ENCODE data around the gene UST. TPM values are rescaled to one million over a fixed set of nuclear protein-coding genes. Genes with fewer than 3 reads are reported as not detected.

The UST gene
- total and polyA plus RNA-seq, 9 of the 15 experiments (the other 6 are each of a cell fraction or from before 2014, with no cell fraction given), result 0.04 to 0.10 TPM; not detected in 7

DNA sequence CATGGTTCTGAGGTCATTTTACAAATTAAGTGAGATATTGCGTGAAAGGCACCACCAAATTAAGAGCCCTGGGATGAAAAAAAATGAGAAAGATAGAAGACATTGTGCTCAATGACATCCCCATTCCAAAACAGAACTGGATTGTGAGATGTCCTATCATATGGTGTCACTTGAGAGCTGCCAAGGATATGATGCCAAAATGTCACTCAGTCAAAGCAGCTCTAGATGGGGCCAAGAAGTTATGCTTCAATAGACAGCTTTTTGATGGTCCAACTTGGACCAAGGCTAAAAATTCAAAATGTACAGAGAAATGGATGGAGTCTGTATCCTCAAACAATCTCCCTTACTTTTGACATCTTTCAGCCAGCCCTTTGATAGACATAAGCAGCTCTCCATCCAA is 180.8 kb downstream of the UST start:
- DNase-seq (ENCODE audit: extremely low read depth in 1 of 4, low spot score in 3 of 4), result no peak
- POLR2A ChIA-PET, result interaction anchor here (0.6 to 2.5 kb wide), 3 partner anchors 11 to 310 kb away, joined by 3 to 6 read pairs (median 3); no protein-coding TSS in a partner anchor
- Histone ChIP-seq H3K9me3 (replicated peaks; ENCODE audit: control insufficient read depth, insufficient read depth, low read depth, low read length) (no peaks in the 10 kb centered on the region), H3K4me1 (replicated peaks in 1 of 2; ENCODE audit: control insufficient read depth in 2 of 2, insufficient read depth in 2 of 2, low read length in 2 of 2) (no peaks in the 10 kb centered on the region), H3K27ac (ENCODE audit: extremely low read depth, low read depth, low read length) (no peak overlapping the region), H3K4me3 (no peak overlapping the region), H3K9me1 (ENCODE audit: control insufficient read depth, insufficient read depth, low read length) (no peaks in the 10 kb centered on the region), H3K36me3 (ENCODE audit: control insufficient read depth, insufficient read depth, low read length) (no peaks in the 10 kb centered on the region), H4K20me1 (replicated peaks; ENCODE audit: control insufficient read depth, insufficient read depth, low read length) (no peaks in the 10 kb centered on the region), H3K9ac (ENCODE audit: insufficient read depth in 1 of 2, low read depth in 2 of 2, low read length in 2 of 2) (no peak overlapping the region), H3K27me3 (ENCODE audit: control insufficient read depth in 2 of 2, insufficient read depth in 2 of 2, low read length in 2 of 2) (0 out of 5 replicates have a peak, but pooled peaks cover 0 to 4% of the 10 kb centered on the region in 2 experiments), H3K79me2 (ENCODE audit: control insufficient read depth, insufficient read depth, low read length) (no peaks in the 10 kb centered on the region), H2AFZ (ENCODE audit: low read depth, low read length) (no peak overlapping the region), H3K4me2 (ENCODE audit: insufficient read depth, low read length) (no peak overlapping the region)
- WGBS (ENCODE audit: insufficient coverage, low coverage, missing lambda C conversion rate), result 0% methylated on average over 1 of the region's 1 CpG
- no TSS peak for BruUV-seq (replicated peaks)
- TF ChIP-seq PCBP1 (IDR thresholded peaks at IDR 0.05; ENCODE audit: low read depth, low read length, poor library complexity, severe bottlenecking), result no peak
- no peak for TF ChIP-seq STAT5B (CRISPR knock-in tag; IDR thresholded peaks at IDR 0.05)
- no peak for TF ChIP-seq PYGO2 (tag; IDR thresholded peaks at IDR 0.05)
- TF ChIP-seq, protein P1, sequence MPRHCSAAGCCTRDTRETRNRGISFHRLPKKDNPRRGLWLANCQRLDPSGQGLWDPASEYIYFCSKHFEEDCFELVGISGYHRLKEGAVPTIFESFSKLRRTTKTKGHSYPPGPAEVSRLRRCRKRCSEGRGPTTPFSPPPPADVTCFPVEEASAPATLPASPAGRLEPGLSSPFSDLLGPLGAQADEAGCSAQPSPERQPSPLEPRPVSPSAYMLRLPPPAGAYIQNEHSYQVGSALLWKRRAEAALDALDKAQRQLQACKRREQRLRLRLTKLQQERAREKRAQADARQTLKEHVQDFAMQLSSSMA (CRISPR knock-in tag; IDR thresholded peaks at IDR 0.05), result no peak
- no peak for TF ChIP-seq CSDE1 (IDR thresholded peaks at IDR 0.05)
- no peak for TF ChIP-seq ZNF253 (CRISPR knock-in tag; conservative IDR thresholded peaks at IDR 0.05)
- TF ChIP-seq RBM39 (optimal IDR thresholded peaks at IDR 0.05; ENCODE audit: low read depth, low read length), result no peak
- TF ChIP-seq PML (IDR thresholded peaks at IDR 0.05; ENCODE audit: low read length), result no peak
- TF ChIP-seq KLF6 (CRISPR knock-in tag; IDR thresholded peaks at IDR 0.05; ENCODE audit: borderline replicate concordance), result no peak
- TF ChIP-seq HCFC1 (IDR thresholded peaks at IDR 0.05; ENCODE audit: low read depth, low read length), result no peak
- no peak for TF ChIP-seq ZNF124 (CRISPR knock-in tag; IDR thresholded peaks at IDR 0.05)
- TF ChIP-seq MXI1 (IDR thresholded peaks at IDR 0.05; ENCODE audit: low read depth, low read length), result no peak
- TF ChIP-seq POLR2G (IDR thresholded peaks at IDR 0.05; ENCODE audit: low read depth, low read length), result no peak
- TF ChIP-seq SMAD2 (IDR thresholded peaks at IDR 0.05; ENCODE audit: low read depth, low read length), result no peak
- no peak for TF ChIP-seq RBM15 (IDR thresholded peaks at IDR 0.05; ENCODE audit: insufficient read depth, low read length)
- TF ChIP-seq ELF1 (tag; IDR thresholded peaks at IDR 0.05), result no peak
- no peak for TF ChIP-seq CBFA2T3 (IDR thresholded peaks at IDR 0.05)
- CTCF ChIA-PET (ENCODE audit: low intra/inter-chr PET ratio), result no interaction called here
- no peak for FAIRE-seq
- in situ Hi-C loops (cut with MboI), result no loop called here
- intact Hi-C loops (cut with micrococcal nuclease), result no loop called here
- ATAC-seq, result no peak
